NT2/D1 (cell line): ENCODE measurements around the gene ZYX.
"Not testable (repeated sequence)": the region's sequence is repeated elsewhere in the genome, so short reads cannot be mapped to it uniquely, and the experiment has no call there.

Experiments used
- SUZ12 ChIP-seq: IDR thresholded peaks from 2 replicates; pipeline ENCODE4 v1.6.1; 2011; ENCODE audit not compliant: insufficient read length, insufficient read depth; ENCODE audit errors: extremely low read depth
- ZNF274 ChIP-seq: IDR thresholded peaks from 2 replicates; pipeline ENCODE4 v1.6.1; 2011; ENCODE audit warnings: mild to moderate bottlenecking, low read depth, low read length

- not testable (repeated sequence) for TF ChIP-seq ZNF274, SUZ12
These were observed 39.5 kb downstream of the ZYX start for GRCh38 chr7:143420624-143421023.
